ENCODE data around the gene GPR176.

The GPR176 gene

DNA sequence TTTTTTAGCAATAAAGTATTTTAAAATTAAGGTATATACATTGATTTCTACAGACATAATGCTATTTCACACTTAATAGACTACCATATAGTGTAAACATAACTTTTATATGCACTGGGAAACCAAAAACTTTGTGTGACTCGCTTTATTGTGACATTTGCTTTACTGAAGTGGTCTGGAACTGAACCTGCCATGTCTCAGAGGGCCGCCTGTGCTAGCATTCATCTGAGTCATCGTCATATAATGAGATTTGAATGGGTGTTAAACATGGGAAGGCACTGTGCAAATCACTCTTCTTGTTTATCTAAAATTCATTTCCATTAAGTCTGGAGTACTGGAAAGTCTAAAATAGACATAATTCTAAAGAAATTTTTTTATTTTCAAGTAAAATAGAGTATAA, 26.8 kb upstream of the GPR176 start:
- DNase-seq (ENCODE audit: low read depth), result no peak
- H3K4me3 ChIP-seq (ENCODE audit: low read length), result no peak overlapping the region
- TF ChIP-seq, protein P1, sequence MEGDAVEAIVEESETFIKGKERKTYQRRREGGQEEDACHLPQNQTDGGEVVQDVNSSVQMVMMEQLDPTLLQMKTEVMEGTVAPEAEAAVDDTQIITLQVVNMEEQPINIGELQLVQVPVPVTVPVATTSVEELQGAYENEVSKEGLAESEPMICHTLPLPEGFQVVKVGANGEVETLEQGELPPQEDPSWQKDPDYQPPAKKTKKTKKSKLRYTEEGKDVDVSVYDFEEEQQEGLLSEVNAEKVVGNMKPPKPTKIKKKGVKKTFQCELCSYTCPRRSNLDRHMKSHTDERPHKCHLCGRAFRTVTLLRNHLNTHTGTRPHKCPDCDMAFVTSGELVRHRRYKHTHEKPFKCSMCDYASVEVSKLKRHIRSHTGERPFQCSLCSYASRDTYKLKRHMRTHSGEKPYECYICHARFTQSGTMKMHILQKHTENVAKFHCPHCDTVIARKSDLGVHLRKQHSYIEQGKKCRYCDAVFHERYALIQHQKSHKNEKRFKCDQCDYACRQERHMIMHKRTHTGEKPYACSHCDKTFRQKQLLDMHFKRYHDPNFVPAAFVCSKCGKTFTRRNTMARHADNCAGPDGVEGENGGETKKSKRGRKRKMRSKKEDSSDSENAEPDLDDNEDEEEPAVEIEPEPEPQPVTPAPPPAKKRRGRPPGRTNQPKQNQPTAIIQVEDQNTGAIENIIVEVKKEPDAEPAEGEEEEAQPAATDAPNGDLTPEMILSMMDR (conservative IDR thresholded peaks at IDR 0.05; ENCODE audit: low read depth, low read length), result no peak

DNA sequence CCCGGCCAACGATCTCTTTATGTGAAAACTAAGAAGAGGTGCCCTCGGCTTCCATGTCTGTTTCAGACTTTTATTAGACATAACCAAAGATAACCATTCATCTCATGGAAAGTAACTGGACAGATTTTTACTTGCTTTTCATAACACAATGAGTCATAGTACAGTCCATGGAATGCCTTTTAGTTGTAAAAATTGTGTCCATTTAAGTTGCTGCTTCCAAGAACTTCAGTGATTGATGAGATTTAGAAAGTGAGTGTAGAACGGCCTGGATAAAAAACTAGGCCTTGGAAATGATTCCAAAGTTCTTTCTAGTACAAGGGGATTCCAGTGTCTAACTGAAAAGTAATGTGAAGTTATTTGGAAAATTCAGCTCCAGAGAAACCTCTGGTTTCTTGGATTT, 24.7 kb upstream of the GPR176 start:
- H3K4me3 ChIP-seq (ENCODE audit: low read length), result no peak overlapping the region
- TF ChIP-seq, protein P1 (conservative IDR thresholded peaks at IDR 0.05; ENCODE audit: low read depth, low read length), result no peak
- peak; percentile 33 for DNase-seq (ENCODE audit: low read depth)

DNA sequence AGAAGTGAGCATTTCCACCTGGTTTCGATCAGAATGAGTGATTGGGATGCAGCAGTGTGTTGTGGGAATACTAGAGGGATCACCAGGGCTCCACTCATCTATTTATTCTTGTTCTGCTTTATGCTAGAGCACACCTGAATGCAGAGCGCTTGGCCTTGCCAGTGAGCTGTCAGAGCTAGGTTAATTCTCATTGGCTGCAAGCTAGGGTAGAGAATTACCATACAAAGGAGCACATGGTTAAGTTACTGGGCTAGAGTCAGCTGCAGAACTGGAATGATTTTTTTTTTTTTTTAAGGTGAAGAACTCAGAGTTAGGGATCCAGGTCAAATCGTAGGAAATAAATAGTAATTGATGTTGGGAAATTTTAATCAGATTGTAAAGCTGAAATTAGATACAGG, 22.7 kb upstream of the GPR176 start:
- no peak overlapping the region for H3K4me3 ChIP-seq (ENCODE audit: low read length)
- DNase-seq (ENCODE audit: low read depth), result no peak
- TF ChIP-seq, protein P1 (conservative IDR thresholded peaks at IDR 0.05; ENCODE audit: low read depth, low read length), result no peak

DNA sequence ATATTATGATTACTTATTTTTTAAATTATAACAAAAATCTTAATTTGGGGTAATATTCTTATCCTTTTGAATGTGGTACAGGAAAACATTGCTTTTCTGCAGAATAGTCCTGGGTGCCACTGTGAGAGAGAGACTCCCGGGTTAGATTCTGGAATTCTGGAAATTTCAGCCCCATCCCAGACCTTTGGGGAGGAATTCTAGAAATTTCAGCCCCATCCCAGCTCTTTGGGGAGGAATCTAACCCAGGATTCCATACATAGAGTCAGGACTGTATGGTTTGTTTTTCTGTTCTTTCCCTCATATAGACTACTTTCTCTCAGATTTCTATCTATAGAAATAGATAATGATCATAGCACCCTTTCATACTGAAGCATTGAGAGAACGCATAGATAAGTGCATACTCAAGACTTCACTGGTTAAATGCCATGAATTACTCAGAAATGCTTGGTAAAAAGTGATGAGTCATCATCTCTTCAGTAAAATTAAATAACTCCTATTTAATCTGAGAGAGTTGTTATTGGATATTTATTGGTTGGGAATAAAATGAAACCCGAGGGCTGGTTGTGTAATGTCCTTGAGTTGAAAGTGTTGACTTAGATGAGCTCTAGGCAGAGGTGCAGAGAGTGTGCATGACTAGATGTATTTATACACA, 22.2 kb upstream of the GPR176 start:
- no peak for DNase-seq (ENCODE audit: low read depth)
- no peak overlapping the region for H3K4me3 ChIP-seq (ENCODE audit: low read length)
- TF ChIP-seq, protein P1 (conservative IDR thresholded peaks at IDR 0.05; ENCODE audit: low read depth, low read length), result no peak

DNA sequence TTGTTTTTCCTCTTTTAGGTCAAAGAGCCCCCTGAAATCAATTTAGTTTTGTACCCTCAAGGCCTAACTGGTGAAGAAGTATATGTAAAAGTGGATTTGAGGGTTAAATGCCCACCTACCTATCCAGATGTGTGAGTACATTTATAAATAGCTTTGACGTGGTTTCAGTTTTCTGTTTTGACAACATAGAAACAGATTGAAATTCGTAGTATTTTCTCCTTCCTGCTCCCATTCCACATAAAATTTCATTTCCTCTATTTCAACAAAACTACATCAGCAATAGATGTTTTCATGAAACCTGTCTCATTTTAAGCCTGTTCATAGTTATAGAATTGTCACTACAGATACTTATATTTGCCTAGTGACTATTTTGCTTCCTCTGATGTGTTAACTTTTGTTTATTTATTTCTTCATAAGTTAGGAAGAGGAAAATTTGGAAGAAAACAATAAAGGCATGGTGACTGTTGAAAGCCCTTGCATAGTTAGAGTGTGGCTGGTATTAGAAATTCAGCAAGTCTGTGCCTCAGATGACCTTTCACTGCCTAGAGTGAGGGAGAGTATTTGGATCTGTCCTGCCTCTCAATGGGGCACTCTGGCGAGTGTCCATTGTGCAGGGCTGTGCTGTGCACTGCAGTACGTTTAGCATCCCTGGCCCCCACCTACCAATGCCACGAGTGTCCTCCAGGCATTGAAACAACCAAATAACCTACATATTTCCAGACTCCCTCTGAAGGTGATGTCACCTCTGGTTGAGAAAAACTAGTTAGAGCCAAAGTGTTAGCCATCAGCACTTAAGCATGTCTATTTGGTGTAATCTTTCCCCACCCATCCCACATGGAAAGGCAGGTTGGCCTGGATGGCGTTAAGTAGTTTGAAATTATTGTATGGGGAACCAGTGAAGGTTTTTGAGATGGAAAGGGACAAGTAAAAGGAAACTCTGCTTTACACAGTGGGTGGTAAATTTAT, 19.7 kb upstream of the GPR176 start:
- TF ChIP-seq, protein P1 (conservative IDR thresholded peaks at IDR 0.05; ENCODE audit: low read depth, low read length), result no peak
- no peak for DNase-seq (ENCODE audit: low read depth)
- H3K4me3 ChIP-seq (ENCODE audit: low read length), result no peak overlapping the region

DNA sequence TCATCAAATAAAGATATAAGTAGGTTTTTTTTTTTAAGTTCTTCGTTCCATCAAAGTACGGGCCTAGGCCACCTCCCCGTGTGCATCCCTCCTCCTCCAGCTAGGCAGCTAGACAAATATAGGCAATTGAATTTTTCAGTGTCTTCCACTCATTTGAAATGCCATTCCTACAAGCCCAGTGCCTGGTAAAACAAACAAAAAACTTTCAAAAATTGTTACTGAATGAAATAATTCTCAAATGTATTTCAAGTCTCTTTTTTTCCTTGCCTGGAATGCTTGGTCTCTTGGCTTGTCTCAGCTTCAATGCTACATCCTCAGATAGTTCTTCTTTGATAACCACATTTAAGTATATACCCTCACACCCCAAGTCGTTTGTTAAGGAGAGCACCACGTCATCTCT, 17.6 kb upstream of the GPR176 start:
- TF ChIP-seq, protein P1 (conservative IDR thresholded peaks at IDR 0.05; ENCODE audit: low read depth, low read length), result no peak
- H3K4me3 ChIP-seq (ENCODE audit: low read length), result no peak overlapping the region

More for the DNA sequence above, 17.6 kb upstream of the GPR176 start:
- DNase-seq (ENCODE audit: low read depth), result no peak
